Gastroesophageal sphincter (tissue), 3 donors: ENCODE measurements around the gene IPO13.

Source experiments
- POLR2A ChIP-seq, 2 donors: fragments of 450-650 bp; IDR thresholded peaks; one replicate each; pipeline ENCODE4 v1.6.1; 2017; ENCODE audit warnings: antibody characterized with exemption in 2 of 2, mild to moderate bottlenecking in 2 of 2, moderate library complexity in 1 of 2
- POLR2AphosphoS5 ChIP-seq: sonication (generic); formaldehyde crosslinking; IDR thresholded peaks from one replicate; pipeline ENCODE4 v1.6.1; 2017; ENCODE audit warnings: antibody characterized with exemption
- TF ChIP-seq, protein P1 (sequence below), 4 experiments: fragments of 200-600 bp in 2 of 4; fragments of 450-650 bp in 2 of 4; sonication (generic) in 1 of 4; IDR thresholded peaks; one replicate each; pipeline ENCODE4 v1.5.1; 2017 to 2019; ENCODE audit warnings: antibody characterized with exemption in 4 of 4, mild to moderate bottlenecking in 2 of 4, moderate library complexity in 2 of 4

DNA sequence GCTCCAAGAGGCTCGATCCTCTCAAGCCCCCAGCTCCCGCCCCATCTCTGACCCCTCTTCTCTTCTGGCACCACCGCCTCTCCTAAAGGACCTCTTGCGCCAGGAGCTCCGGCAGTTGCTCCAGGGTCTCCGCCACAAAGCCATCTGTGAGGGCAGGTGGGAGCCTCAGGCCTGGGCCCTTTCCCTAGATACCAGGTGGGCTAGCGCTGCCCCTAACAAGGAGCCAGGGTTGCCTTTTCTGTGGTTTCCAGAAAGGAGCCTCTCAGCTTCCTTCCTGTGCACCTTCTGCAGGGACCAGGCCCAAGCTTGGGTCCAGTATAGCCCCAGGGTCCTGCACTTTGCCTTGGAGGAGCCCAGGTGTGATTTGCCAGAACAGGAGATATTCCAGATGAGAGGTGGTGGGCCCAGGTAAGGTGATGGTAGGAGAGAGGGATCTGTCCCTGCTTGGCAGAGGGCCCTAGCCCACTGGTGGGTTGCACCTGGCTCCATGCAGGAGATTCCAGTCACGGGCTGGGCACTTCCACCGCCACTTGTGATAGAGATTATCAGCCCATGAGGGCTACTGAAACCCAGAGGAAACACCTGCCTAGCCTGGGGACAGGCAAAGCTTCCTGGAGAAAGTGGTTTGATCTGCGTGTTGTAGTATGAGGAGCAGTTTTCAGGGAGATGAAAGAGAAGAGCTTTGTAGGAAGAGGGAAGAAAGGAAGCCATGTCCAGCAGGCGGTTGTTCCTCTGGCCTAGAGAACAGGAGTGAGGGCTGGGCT, 45.7 kb downstream of the IPO13 start:
- TF ChIP-seq, protein P1, sequence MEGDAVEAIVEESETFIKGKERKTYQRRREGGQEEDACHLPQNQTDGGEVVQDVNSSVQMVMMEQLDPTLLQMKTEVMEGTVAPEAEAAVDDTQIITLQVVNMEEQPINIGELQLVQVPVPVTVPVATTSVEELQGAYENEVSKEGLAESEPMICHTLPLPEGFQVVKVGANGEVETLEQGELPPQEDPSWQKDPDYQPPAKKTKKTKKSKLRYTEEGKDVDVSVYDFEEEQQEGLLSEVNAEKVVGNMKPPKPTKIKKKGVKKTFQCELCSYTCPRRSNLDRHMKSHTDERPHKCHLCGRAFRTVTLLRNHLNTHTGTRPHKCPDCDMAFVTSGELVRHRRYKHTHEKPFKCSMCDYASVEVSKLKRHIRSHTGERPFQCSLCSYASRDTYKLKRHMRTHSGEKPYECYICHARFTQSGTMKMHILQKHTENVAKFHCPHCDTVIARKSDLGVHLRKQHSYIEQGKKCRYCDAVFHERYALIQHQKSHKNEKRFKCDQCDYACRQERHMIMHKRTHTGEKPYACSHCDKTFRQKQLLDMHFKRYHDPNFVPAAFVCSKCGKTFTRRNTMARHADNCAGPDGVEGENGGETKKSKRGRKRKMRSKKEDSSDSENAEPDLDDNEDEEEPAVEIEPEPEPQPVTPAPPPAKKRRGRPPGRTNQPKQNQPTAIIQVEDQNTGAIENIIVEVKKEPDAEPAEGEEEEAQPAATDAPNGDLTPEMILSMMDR (IDR thresholded peaks at IDR 0.05) = no peak
- TF ChIP-seq POLR2A (IDR thresholded peaks at IDR 0.05) = no peak
- TF ChIP-seq POLR2AphosphoS5 = no peak
